Immature natural killer cell (primary cell): ENCODE data around the gene ZDHHC17. TPM values are rescaled to one million over a fixed set of nuclear protein-coding genes. Genes with fewer than 3 reads are reported as not detected.
"Not testable (repeated sequence)": the region's sequence is repeated elsewhere in the genome, so short reads cannot be mapped to it uniquely, and the experiment has no call there.

Source experiments
- DNase-seq, 3 donors: peaks; one replicate each; pipeline ENCODE4 v3.0.0; 2022; ENCODE audit warnings: mixed read lengths in 1 of 3
- H3K27ac Mint-ChIP-seq, 6 donors: one replicate each; pipeline ENCODE4 v1.8.0; 2020; ENCODE audit warnings: mixed read lengths in 6 of 6, mild to moderate bottlenecking in 5 of 6, inconsistent platforms in 4 of 6, moderate library complexity in 3 of 6
- H3K27me3 Mint-ChIP-seq, 3 donors: one replicate each; pipeline ENCODE4 v1.8.0; 2020 to 2021; ENCODE audit warnings: low read depth in 3 of 3, mild to moderate bottlenecking in 3 of 3, mixed read lengths in 3 of 3, moderate library complexity in 3 of 3, inconsistent platforms in 1 of 3
- H3K36me3 Mint-ChIP-seq, 3 donors: one replicate each; pipeline ENCODE4 v1.8.0; 2020; ENCODE audit warnings: mixed read lengths in 3 of 3, inconsistent platforms in 2 of 3, mild to moderate bottlenecking in 2 of 3
- H3K4me1 Mint-ChIP-seq, 2 donors: one replicate each; pipeline ENCODE4 v1.8.0; 2020; ENCODE audit warnings: inconsistent platforms in 2 of 2, mild to moderate bottlenecking in 2 of 2, mixed read lengths in 2 of 2, moderate library complexity in 1 of 2
- H3K4me3 Mint-ChIP-seq, 5 donors: one replicate each; pipeline ENCODE4 v1.8.0; 2020; ENCODE audit warnings: mild to moderate bottlenecking in 5 of 5, mixed read lengths in 5 of 5, inconsistent platforms in 3 of 5, moderate library complexity in 3 of 5
- H3K9me3 Mint-ChIP-seq, 6 donors: one replicate each; pipeline ENCODE4 v1.8.0; 2020; ENCODE audit warnings: mild to moderate bottlenecking in 6 of 6, mixed read lengths in 6 of 6, inconsistent platforms in 4 of 6, moderate library complexity in 3 of 6
- polyA plus RNA-seq, 3 donors: library from polyadenylated mRNA; unstranded; fragments of 300-500 nt; fragmentation: Illumina TruSeq; gene quantifications; one replicate each; pipeline ENCODE4 v1.2.3, GENCODE V29; 2021

ZDHHC17 gene, protein sequence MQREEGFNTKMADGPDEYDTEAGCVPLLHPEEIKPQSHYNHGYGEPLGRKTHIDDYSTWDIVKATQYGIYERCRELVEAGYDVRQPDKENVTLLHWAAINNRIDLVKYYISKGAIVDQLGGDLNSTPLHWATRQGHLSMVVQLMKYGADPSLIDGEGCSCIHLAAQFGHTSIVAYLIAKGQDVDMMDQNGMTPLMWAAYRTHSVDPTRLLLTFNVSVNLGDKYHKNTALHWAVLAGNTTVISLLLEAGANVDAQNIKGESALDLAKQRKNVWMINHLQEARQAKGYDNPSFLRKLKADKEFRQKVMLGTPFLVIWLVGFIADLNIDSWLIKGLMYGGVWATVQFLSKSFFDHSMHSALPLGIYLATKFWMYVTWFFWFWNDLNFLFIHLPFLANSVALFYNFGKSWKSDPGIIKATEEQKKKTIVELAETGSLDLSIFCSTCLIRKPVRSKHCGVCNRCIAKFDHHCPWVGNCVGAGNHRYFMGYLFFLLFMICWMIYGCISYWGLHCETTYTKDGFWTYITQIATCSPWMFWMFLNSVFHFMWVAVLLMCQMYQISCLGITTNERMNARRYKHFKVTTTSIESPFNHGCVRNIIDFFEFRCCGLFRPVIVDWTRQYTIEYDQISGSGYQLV
- polyA plus RNA-seq: 10 to 100 TPM in 2 of 3 donors, 1 to 10 TPM in 1; 9.2 to 15.8 (median 11.0) TPM

DNA sequence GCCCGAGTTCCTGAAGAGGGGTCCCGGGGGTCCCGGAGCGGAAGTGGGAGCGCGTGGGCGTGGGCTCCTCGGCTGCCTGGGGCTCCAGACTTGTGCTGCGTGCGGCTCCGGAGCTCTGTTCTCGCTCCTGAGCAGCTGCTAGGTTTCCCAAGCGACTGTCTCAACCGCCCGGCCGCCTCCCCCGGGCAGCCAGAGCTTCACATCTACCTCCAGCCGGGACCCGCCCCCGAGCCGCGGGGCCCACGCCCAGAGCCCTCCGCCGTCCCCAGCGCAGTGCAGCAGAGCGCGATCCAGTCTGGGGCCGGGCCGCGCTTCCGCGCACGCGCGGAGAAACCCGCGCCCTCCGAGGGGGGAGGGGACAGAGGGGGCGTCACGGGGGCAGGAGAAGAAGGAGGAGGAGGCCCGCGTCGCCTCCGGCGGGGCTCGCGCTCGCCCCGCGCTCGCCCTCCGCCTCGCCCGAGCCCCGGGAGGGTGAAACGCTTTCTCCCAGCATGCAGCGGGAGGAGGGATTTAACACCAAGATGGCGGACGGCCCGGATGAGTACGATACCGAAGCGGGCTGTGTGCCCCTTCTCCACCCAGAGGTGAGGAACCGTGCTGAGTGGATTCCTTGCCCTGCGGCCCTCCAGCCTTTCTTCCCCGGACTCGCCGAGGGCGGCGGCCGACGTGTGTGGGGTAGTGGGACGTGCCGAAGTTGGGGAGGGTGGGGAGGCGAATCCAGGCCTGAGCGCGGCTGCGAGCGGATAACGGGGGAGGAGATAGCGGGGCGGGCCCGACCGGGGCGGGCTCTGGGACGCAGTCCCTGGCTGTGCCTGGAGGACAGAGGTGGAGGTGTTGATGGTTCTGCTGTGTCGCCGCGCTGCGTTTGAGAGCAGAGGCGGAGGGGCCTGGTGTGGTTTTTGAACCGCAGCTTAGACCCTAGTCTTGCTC, at the start of gene ZDHHC17:
TSS of gene ZDHHC17 (plus strand) at position 370 of the 930 bp plus-strand sequence. CDS start at position 492, 122 bp downstream.
- peaks cover 12 to 19% (median 17%) of the 10 kb centered on the region in 3 donors for H3K27me3 Mint-ChIP-seq
- peaks cover 32 to 34% of the 10 kb centered on the region in 2 donors for H3K4me1 Mint-ChIP-seq
- no peaks in the 10 kb centered on the region for H3K36me3 Mint-ChIP-seq
- H3K4me3 Mint-ChIP-seq: peak within 1 kb of the TSS; percentile 97 to 98 (median 97)
- H3K27ac Mint-ChIP-seq: peak within 1 kb of the TSS; percentile 94 to 98 (median 96)
- H3K9me3 Mint-ChIP-seq: no peaks in the 10 kb centered on the region
- peak; percentile 92 to 94 (median 93) for DNase-seq

DNA sequence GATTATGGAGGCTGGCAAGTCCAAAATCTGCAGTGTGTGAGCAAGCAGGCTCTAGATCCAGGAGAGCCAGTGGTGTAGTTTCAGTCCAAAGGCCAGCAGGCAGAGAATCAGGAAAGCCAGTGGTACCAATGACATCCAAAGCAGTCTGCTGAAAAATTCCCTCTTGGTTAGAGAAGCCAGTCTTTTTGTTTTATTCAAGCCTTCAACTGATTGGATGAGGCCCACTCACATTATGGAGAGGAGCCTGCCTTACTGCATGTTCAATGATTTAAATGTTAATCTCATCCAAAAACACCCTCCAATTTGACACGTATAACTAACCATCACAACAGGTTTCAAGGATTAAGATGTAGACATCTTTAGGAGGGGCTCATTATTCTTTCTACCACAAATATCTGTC, 49.5 kb upstream of the ZDHHC17 start:
- H3K4me3 Mint-ChIP-seq: no peak overlapping the region
- no peak overlapping the region for H3K27ac Mint-ChIP-seq
- H3K36me3 Mint-ChIP-seq: no peaks in the 10 kb centered on the region
- H3K27me3 Mint-ChIP-seq: peaks cover 0 to 7% (median 4%) of the 10 kb centered on the region in 3 donors
- no peaks in the 10 kb centered on the region for H3K9me3 Mint-ChIP-seq
- DNase-seq: no peak
- no peaks in the 10 kb centered on the region for H3K4me1 Mint-ChIP-seq

DNA sequence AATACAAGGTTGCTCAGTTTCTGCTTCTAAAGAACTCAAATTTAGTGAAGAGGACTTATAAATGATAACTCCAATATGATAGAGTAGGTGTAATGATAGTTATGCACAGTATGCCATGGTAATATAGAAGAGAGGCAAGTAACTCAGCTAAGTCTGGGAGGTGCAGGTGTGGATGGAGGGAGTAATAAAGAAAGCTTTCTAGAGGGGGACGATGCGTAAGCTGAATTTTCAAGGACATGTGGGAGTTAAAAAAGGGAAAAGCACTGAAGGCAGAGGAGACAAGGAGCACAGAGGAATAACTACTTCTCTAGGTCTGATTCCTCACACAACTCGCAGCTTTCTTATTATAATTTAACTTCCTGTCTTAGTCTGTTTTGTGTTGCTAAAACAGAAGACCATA, 49.1 kb upstream of the ZDHHC17 start:
- Mint-ChIP-seq H3K36me3 (no peaks in the 10 kb centered on the region), H3K27ac (no peak overlapping the region), H3K4me3 (no peak overlapping the region), H3K4me1 (no peaks in the 10 kb centered on the region), H3K27me3 (peaks cover 0 to 7% (median 4%) of the 10 kb centered on the region in 3 donors), H3K9me3 (no peaks in the 10 kb centered on the region)
- DNase-seq: no peak

GRCh38 chr12:76715332-76715731, 48.6 kb upstream of the ZDHHC17 start:
- DNase-seq: no peak
- Mint-ChIP-seq H3K4me3 (no peak overlapping the region), H3K27ac (no peak overlapping the region), H3K4me1 (no peaks in the 10 kb centered on the region), H3K9me3 (no peaks in the 10 kb centered on the region), H3K27me3 (peaks cover 0 to 7% (median 2%) of the 10 kb centered on the region in 3 donors), H3K36me3 (no peaks in the 10 kb centered on the region)

DNA sequence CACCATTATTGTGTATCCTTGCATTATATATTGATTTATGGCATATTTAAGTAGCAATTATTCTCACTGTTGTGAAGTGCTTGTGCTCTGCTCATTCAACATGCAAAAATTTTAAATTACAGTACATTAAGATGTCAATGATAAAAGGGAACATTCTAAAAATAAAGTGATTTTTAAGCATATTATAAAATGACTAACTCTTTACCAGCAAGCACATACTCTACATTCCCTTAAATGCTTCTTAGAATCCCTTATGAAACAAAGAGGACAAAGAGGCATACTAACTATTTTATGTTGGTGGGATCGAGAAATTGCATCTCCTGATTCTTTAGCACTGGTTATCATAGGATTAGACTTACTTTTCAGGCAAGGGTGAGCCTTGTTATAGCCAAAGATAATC, 46.6 kb upstream of the ZDHHC17 start:
- Mint-ChIP-seq H3K9me3 (no peaks in the 10 kb centered on the region), H3K27ac (no peak overlapping the region), H3K4me3 (no peak overlapping the region), H3K4me1 (no peaks in the 10 kb centered on the region), H3K27me3 (peaks cover 0 to 7% (median 6%) of the 10 kb centered on the region in 3 donors), H3K36me3 (no peaks in the 10 kb centered on the region)
- no peak for DNase-seq

DNA sequence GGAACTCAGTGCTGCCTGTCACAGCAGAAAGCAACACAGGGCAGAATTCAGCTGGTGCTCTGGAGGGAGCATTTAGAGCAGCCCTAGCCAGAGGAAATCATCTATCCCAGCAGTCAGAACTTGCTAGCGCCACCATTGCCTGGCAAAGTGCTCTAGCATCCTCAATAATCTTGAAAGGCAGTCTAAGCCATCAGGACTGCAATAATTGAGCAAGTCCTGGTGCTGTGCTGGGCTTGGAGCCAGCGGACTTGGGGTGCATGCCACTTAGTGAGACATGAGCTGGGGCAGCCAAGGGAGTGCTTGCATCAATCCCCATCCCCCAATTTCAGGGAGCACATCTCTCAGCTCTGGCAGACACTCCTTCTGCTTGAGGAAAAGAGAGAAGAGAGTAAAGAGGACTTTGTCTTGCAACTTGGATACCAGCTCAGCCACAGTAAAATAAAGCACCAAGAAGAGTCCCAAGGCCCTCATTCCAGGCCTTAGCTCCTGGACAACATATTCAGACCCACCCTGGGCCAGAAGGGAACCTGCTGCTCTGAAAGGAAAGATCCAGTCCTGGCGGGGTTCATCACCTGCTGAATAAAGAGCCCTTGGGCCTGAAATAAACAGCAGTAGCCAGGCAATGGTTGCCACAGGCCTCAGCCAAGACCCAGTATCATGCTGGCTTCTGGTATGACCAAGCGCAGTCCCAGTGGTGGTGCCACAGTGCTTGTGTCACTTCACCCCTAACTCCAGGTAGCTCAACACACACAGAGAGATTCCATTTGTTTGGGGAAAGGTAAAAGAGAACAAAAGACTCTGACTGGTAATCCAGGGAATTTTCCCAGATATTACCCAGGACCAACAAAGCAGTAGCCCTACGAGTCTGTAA, 44.5 kb upstream of the ZDHHC17 start:
- H3K9me3 Mint-ChIP-seq: peaks cover 0 to 1% (median 0%) of the 10 kb centered on the region in 6 donors
- DNase-seq: no peak
- H3K36me3 Mint-ChIP-seq: no peaks in the 10 kb centered on the region
- H3K27me3 Mint-ChIP-seq: peaks cover 0 to 7% (median 6%) of the 10 kb centered on the region in 3 donors
- H3K27ac Mint-ChIP-seq: no peak overlapping the region
- no peak overlapping the region for H3K4me3 Mint-ChIP-seq
- H3K4me1 Mint-ChIP-seq: no peaks in the 10 kb centered on the region

DNA sequence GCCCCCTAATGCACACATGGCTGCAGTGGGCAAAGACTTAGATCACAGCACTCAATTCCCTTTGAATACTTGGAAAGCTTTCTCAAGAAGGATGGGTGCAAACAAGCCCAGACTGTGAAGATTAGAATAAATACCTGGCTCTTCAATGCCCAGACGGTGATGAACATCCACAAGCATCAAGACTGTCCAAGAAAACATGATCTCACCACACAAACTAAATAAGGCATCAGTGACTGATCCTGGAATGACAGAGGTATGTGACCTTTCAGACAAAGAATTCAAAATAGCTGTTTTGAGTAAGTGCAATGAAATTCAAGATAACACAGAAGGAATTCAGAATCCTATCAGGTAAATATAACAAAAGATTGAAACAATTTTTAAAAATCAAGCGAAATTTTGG, 43.8 kb upstream of the ZDHHC17 start:
- no peak overlapping the region for H3K4me3 Mint-ChIP-seq
- peaks cover 0 to 1% (median 0%) of the 10 kb centered on the region in 6 donors for H3K9me3 Mint-ChIP-seq
- H3K36me3 Mint-ChIP-seq: no peaks in the 10 kb centered on the region
- H3K27me3 Mint-ChIP-seq: peaks cover 0 to 6% (median 3%) of the 10 kb centered on the region in 3 donors
- H3K27ac Mint-ChIP-seq: no peak overlapping the region
- DNase-seq: no peak
- H3K4me1 Mint-ChIP-seq: no peaks in the 10 kb centered on the region

GRCh38 chr12:76726626-76727025, 37.3 kb upstream of the ZDHHC17 start:
- DNase-seq: no peak
- Mint-ChIP-seq H3K27me3 (peaks cover 0 to 3% (median 0%) of the 10 kb centered on the region in 3 donors), H3K4me1 (no peaks in the 10 kb centered on the region), H3K9me3 (peaks cover 0 to 1% (median 0%) of the 10 kb centered on the region in 6 donors), H3K27ac (no peak overlapping the region), H3K4me3 (no peak overlapping the region), H3K36me3 (no peaks in the 10 kb centered on the region)

- Mint-ChIP-seq H3K27me3 (peaks cover 2 to 11% (median 5%) of the 10 kb centered on the region in 3 donors), H3K9me3 (peaks cover 0 to 17% (median 1%) of the 10 kb centered on the region in 6 donors)
- H3K4me1 Mint-ChIP-seq, H3K27ac Mint-ChIP-seq, H3K4me3 Mint-ChIP-seq, DNase-seq, H3K36me3 Mint-ChIP-seq: not testable (repeated sequence)
Observed at GRCh38 chr12:76732188-76732587, 31.7 kb upstream of the ZDHHC17 start.

- peaks cover 6 to 16% (median 13%) of the 10 kb centered on the region in 3 donors for H3K27me3 Mint-ChIP-seq
- not testable (repeated sequence) for H3K4me3 Mint-ChIP-seq, DNase-seq, H3K27ac Mint-ChIP-seq, H3K36me3 Mint-ChIP-seq, H3K4me1 Mint-ChIP-seq
- H3K9me3 Mint-ChIP-seq: peaks cover 0 to 16% (median 4%) of the 10 kb centered on the region in 6 donors
Observed at GRCh38 chr12:76737689-76738088, 26.2 kb upstream of the ZDHHC17 start.

DNA sequence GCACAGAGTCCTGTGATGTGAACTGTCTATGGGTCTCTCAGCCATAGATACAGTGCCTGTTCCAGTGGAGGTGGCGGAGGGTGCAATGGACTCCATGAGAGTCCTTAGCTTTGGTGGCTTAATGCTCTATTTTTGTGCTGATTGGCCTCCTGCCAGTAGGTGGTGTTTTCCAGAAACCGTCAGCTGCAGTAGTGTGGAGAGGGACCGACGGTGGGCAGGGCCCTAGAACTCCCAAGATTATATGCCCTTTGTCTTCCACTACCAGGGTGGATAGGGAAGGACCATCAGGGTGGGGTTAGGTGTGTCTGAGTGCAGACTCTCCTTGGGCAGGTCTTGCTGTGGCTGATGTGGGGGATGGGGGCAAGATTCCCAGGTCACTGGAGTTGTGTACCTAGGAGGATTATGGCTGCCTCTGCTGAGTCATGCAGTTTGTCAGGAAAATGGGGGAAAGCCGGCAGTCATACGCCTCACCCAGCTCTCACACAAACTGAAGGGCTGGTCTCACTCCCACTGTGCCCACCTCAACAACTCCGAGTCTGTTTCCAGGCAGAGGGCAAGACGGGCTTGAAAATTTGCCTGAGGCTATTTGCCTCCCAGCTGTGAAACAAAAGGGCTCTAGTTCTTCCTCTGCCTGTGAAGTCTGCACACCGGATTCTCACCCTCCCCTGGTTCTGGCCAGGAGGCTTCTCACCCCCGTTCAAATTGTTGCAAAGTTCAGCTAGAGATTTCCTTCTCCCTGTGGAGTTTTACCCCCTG, 24.9 kb upstream of the ZDHHC17 start:
- peaks cover 0 to 7% (median 4%) of the 10 kb centered on the region in 6 donors for H3K9me3 Mint-ChIP-seq
- no peak for DNase-seq
- H3K4me3 Mint-ChIP-seq: no peak overlapping the region
- H3K4me1 Mint-ChIP-seq: no peaks in the 10 kb centered on the region
- peaks cover 6 to 13% (median 13%) of the 10 kb centered on the region in 3 donors for H3K27me3 Mint-ChIP-seq
- H3K27ac Mint-ChIP-seq: no peak overlapping the region
- H3K36me3 Mint-ChIP-seq: no peaks in the 10 kb centered on the region

DNA sequence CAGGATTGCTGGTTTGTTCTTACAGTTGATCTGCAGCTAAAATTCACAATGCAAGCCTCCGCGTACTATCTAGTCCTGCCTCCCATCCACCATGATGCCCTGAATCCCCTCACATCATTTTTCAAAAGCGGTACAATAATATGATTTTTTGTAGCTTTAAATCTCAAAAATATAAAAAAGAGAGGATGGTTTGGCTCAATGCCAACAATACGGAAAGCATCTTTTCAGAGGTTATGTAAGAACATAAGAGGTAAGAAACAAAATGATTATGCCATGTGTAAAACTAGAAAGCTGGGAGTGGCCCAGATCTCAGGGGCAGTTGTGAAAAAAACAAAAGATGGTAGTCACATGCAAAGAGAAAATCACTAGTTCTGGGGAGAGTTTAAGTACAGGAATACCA, 24.0 kb upstream of the ZDHHC17 start:
- Mint-ChIP-seq H3K4me3 (no peak overlapping the region), H3K27ac (no peak overlapping the region), H3K9me3 (peaks cover 0 to 7% (median 4%) of the 10 kb centered on the region in 6 donors), H3K36me3 (no peaks in the 10 kb centered on the region), H3K27me3 (peaks cover 4 to 13% (median 13%) of the 10 kb centered on the region in 3 donors), H3K4me1 (no peaks in the 10 kb centered on the region)
- no peak for DNase-seq
